ENCODE measurements around the gene ARFIP1. TPM values are rescaled to one million over a fixed set of nuclear protein-coding genes. Genes with fewer than 3 reads are reported as not detected.
"Not testable (repeated sequence)": the region's sequence is repeated elsewhere in the genome, so short reads cannot be mapped to it uniquely, and the experiment has no call there.

ARFIP1 gene
- total RNA-seq, 3 donors from 2014 or later: 41.9 to 81.4 (median 50.1) TPM

DNA sequence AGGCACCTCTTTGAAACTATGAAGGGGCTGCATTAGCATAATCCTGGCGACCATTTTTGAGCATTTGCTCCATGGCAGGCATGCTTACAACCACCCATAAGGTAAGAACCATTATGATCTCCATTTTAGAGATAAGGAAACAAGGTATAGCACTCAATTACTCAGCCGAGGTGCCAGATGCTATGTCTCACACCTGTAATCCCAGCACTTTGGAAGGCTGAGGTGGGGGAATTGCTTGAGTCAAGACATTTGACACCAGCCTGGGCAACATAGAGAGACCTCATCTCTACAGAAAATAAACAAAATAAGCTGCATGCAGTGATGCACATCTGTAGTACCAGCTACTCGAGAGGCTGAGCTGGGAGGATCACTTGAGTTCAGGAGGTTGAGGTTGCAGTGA, 43.8 kb upstream of the ARFIP1 start:
- H3K9me3 ChIP-seq: no peaks in the 10 kb centered on the region
- DNase-seq (no peak), ATAC-seq (no peak)
- H3K4me1 ChIP-seq (ENCODE audit: low read depth): no peaks in the 10 kb centered on the region
- no peak overlapping the region for H3K4me3 ChIP-seq
- no peaks in the 10 kb centered on the region for H3K36me3 ChIP-seq (ENCODE audit: low read depth)
- TF ChIP-seq, protein P1, sequence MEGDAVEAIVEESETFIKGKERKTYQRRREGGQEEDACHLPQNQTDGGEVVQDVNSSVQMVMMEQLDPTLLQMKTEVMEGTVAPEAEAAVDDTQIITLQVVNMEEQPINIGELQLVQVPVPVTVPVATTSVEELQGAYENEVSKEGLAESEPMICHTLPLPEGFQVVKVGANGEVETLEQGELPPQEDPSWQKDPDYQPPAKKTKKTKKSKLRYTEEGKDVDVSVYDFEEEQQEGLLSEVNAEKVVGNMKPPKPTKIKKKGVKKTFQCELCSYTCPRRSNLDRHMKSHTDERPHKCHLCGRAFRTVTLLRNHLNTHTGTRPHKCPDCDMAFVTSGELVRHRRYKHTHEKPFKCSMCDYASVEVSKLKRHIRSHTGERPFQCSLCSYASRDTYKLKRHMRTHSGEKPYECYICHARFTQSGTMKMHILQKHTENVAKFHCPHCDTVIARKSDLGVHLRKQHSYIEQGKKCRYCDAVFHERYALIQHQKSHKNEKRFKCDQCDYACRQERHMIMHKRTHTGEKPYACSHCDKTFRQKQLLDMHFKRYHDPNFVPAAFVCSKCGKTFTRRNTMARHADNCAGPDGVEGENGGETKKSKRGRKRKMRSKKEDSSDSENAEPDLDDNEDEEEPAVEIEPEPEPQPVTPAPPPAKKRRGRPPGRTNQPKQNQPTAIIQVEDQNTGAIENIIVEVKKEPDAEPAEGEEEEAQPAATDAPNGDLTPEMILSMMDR (IDR thresholded peaks at IDR 0.05): no peak
- intact Hi-C loops (cut with DNase I, micrococcal nuclease): loop anchor here in 1 of 2 donors (10.0 kb wide), 1 partner anchor 231 kb away; no protein-coding TSS in a partner anchor

DNA sequence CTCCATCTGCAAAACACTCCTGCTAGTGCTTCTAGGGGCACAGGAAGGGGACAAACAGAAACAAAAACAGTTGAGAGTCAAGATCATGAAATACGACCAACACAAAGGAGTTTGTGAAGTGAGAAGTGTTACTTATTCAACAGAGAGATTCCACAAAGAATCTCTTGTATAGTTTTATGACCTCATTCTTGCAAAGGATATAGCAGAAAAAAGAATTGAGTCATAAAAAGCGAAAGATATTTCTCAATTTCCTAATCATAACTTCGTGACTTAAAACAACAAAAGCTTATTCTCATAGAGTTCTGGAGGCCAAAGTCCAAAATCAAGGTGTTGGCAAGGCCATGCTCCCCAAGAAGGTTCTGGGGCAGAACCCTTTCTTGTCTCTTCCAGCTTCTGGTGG, 40.9 kb upstream of the ARFIP1 start:
- H3K36me3 ChIP-seq (ENCODE audit: low read depth): no peaks in the 10 kb centered on the region
- H3K4me1 ChIP-seq (ENCODE audit: low read depth): no peaks in the 10 kb centered on the region
- ATAC-seq (peak; percentile 54), DNase-seq (no peak)
- H3K9me3 ChIP-seq: no peaks in the 10 kb centered on the region
- no peak overlapping the region for H3K4me3 ChIP-seq
- intact Hi-C loops (cut with DNase I, micrococcal nuclease): loop anchor here in 1 of 2 donors (10.0 kb wide), 1 partner anchor 234 kb away; no protein-coding TSS in a partner anchor
- TF ChIP-seq, protein P1 (IDR thresholded peaks at IDR 0.05): no peak

DNA sequence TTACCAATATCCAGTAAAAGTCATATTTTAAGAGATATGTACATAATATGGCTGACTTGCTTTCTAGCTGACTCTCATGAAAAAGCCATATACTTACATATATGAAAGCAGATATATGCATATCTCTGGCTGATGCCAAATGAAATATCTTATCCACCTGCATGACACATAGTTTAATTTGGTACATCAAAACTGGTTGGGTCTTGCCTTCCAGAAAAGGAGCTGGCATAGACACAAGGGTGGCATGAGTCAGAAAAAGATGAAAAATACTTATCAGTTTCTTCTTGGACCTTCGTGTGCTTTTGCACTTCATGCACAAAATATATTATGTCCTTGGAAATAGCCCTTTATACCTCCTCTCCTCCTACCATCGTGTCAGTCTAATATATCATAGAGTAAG, 32.3 kb upstream of the ARFIP1 start:
- Histone ChIP-seq H3K4me1 (ENCODE audit: low read depth) (no peaks in the 10 kb centered on the region), H3K4me3 (no peak overlapping the region), H3K9me3 (no peaks in the 10 kb centered on the region), H3K36me3 (ENCODE audit: low read depth) (no peaks in the 10 kb centered on the region)
- intact Hi-C loops (cut with DNase I, micrococcal nuclease): no loop called here
- TF ChIP-seq, protein P1 (IDR thresholded peaks at IDR 0.05): no peak
- no peak for DNase-seq
- ATAC-seq: no peak

GRCh38 chr4:152748619-152749018, 31.1 kb upstream of the ARFIP1 start:
- H3K4me3 ChIP-seq: no peak overlapping the region
- no peaks in the 10 kb centered on the region for H3K4me1 ChIP-seq (ENCODE audit: low read depth)
- TF ChIP-seq, protein P1 (IDR thresholded peaks at IDR 0.05): no peak
- DNase-seq (no peak), ATAC-seq (no peak)
- no peaks in the 10 kb centered on the region for H3K9me3 ChIP-seq
- intact Hi-C loops (cut with DNase I, micrococcal nuclease): no loop called here
- no peaks in the 10 kb centered on the region for H3K36me3 ChIP-seq (ENCODE audit: low read depth)

DNA sequence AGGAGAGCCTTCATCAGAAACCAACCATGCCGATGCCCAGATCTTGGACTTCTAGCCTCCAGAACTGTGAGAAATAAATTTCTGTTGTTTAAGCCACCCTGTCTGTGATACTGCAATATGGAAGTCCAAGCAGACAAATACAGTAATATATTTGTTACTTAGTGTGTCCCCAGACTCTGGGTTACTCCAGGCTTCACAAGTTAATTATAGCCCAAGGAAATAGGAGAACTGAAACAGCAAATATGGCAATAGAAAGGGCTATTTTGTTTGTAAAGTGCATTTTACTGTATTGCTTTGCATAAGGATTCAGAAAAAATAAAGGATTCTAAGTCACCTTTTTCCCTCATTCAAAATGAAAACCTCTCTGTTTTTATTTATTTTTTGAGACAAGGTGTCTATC, 16.0 kb upstream of the ARFIP1 start:
- Histone ChIP-seq H3K4me1 (ENCODE audit: low read depth) (no peaks in the 10 kb centered on the region), H3K36me3 (ENCODE audit: low read depth) (no peaks in the 10 kb centered on the region), H3K9me3 (no peaks in the 10 kb centered on the region), H3K4me3 (no peak overlapping the region)
- DNase-seq (no peak), ATAC-seq (no peak)
- TF ChIP-seq, protein P1 (IDR thresholded peaks at IDR 0.05): no peak
- intact Hi-C loops (cut with DNase I, micrococcal nuclease): no loop called here

DNA sequence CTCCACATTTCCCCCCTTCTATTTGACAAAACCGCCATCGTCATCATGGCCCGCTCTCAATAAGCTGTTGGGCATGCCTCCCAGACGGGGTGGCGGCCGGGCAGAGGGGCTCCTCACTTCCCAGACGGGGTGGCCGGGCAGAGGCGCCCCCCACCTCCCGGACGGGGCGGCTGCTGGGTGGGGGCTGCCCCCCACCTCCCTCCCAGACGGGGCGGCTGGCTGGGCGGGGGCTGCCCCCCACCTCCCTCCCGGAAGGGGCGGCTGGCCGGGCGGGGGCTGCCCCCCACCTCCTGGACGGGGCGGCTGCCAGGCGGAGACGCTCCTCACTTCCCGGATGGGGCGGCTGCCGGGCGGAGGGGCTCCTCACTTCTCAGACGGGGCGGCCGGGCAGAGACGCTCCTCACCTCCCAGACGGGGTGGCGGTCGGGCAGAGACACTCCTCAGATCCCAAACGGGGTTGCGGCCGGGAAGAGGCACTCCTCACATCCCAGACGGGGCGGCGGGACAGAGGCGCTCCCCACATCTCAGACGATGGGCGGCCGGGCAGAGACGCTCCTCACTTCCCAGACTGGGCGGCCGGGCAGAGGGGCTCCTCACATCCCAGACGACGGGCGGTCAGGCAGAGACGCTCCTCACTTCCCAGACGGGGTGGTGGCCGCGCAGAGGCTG, 14.6 kb upstream of the ARFIP1 start:
- H3K36me3 ChIP-seq (ENCODE audit: low read depth); DNase-seq; H3K4me3 ChIP-seq; ATAC-seq; intact Hi-C loops (cut with DNase I, micrococcal nuclease); H3K4me1 ChIP-seq (ENCODE audit: low read depth); H3K9me3 ChIP-seq: not testable (repeated sequence)
